ENCODE data around the gene WDR3.

The WDR3 gene

DNA sequence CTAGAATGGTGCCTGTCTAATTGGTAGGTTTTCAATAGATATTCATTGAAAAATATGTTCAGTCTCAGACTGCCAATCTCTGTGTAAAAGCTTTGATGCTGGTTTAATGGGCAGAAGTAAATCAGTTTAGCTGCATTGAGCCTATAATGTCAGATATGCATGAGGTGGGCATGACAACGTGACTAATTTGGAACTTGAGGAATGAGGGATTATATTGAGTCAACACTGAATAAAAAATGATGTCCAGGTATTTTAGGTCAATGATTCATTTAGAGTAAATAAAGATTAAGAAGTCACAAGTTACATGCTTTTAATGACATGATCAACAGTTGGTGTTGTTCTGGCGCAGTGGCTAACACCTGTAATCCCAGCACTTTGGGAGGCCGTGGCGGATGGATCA, 3.0 kb downstream of the WDR3 start:
- no peak for DNase-seq (ENCODE audit: low read depth)
- TF ChIP-seq CTCF (conservative IDR thresholded peaks at IDR 0.05; ENCODE audit: low read length): no peak
- no peak overlapping the region for H3K4me3 ChIP-seq (ENCODE audit: low read length)

DNA sequence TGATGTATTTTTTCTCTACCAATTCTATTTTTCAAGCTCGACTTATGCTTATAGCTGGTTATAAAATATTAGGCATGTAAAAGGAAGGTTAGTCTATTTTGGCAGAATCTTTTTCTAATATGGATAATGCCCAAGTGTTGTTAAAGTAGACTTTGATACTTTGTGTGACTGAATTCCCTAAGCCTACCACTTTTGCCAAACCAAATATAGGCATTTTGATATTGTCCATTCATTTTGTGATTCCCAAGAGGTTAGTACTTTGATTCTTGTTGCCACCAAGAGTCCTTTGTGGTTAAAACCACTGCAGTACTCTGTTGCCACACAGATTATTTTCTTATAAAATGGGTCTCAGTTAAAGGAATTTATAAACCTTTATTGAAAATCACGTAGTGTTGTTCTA, 4.2 kb downstream of the WDR3 start:
- TF ChIP-seq CTCF (conservative IDR thresholded peaks at IDR 0.05; ENCODE audit: low read length): no peak
- DNase-seq (ENCODE audit: low read depth): no peak
- no peak overlapping the region for H3K4me3 ChIP-seq (ENCODE audit: low read length)

- peak; percentile 20 for DNase-seq (ENCODE audit: low read depth)
- H3K4me3 ChIP-seq (ENCODE audit: low read length): no peak overlapping the region
These were observed 12.8 kb downstream of the WDR3 start for GRCh38 chr1:117942293-117942692.

DNA sequence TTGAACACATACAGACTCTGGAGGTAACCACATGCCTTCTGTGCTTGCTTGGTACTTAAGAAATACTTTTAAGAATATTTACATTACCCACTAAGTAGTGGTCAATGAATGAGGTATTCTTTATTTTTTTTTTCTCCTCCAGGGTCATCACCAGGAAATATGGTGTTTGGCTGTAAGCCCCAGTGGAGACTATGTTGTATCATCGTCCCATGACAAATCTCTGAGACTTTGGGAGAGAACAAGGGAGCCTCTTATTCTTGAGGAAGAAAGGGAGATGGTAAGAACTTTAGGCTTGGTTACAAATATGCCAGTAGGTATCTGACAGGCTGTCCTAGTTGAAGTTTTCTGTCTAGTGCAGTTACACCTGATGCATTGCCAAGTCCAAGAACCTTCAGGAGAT, 22.8 kb downstream of the WDR3 start:
- no peak overlapping the region for H3K4me3 ChIP-seq (ENCODE audit: low read length)
- DNase-seq (ENCODE audit: low read depth): no peak

More at GRCh38 chr1:117942293-117942692, 12.8 kb downstream of the WDR3 start:
- TF ChIP-seq CTCF (conservative IDR thresholded peaks at IDR 0.05; ENCODE audit: low read length): no peak

DNA sequence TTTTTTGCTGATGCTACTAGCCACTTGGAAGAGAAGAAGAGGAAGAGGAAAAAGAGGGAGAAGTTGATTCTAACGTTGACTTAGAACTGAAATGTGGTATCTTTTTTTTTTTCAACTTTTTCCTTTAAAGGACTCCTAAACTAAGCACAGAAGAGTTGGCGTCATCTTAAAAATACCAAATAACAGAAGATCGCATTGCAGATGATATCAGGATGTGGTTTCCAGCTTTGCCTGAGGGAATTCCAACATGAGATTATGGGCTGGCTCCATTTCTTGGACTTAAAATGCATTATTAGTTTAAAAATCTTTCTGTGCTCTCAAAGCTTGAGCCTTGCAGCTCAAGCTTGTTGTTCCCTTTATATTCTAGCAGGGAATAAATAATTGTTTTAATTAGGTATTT, 29.8 kb downstream of the WDR3 start:
- H3K4me3 ChIP-seq (ENCODE audit: low read length): no peak overlapping the region
- no peak for DNase-seq (ENCODE audit: low read depth)
- no peak for TF ChIP-seq CTCF (conservative IDR thresholded peaks at IDR 0.05; ENCODE audit: low read length)

More for the DNA sequence above, 22.8 kb downstream of the WDR3 start:
- TF ChIP-seq CTCF (conservative IDR thresholded peaks at IDR 0.05; ENCODE audit: low read length): no peak

GRCh38 chr1:117964290-117965038, 34.9 kb downstream of the WDR3 start:
- no peak overlapping the region for H3K4me3 ChIP-seq (ENCODE audit: low read length)
- TF ChIP-seq CTCF (conservative IDR thresholded peaks at IDR 0.05; ENCODE audit: low read length): no peak
- no peak for DNase-seq (ENCODE audit: low read depth)

- DNase-seq (ENCODE audit: low read depth): peak; percentile 51
- H3K4me3 ChIP-seq (ENCODE audit: low read length): no peak overlapping the region
- TF ChIP-seq CTCF (conservative IDR thresholded peaks at IDR 0.05; ENCODE audit: low read length): peak; percentile 32; the same call in 1 of the 2 replicates
These were observed 37.9 kb downstream of the WDR3 start for GRCh38 chr1:117967477-117967876.

Data from AG10803 (cell line).